Stimulated activated naive CD8-positive, alpha-beta T cell treated with anti-CD3 and anti-CD28 coated beads, Interleukin-15, amount 100 ng/mL, for 72 hours (primary cell): ENCODE data around the gene XIRP2.
"Not testable (repeated sequence)": the region's sequence is repeated elsewhere in the genome, so short reads cannot be mapped to it uniquely, and the experiment has no call there.

Experiments
- ATAC-seq: fragments of 150-1000 bp; cut with Tn5 transposase; 2 replicates; pipeline ENCODE4 v1.10.0; 2021; ENCODE audit warnings: mild to moderate bottlenecking, moderate library complexity
- DNase-seq, 2 donors: peaks; one replicate each; pipeline ENCODE4 v3.0.0; 2021 to 2022
- H3K27ac Mint-ChIP-seq, 2 donors: one replicate each; pipeline ENCODE4 v1.8.0; 2022; ENCODE audit warnings: mild to moderate bottlenecking in 2 of 2, mixed read lengths in 2 of 2, moderate library complexity in 2 of 2
- H3K27me3 Mint-ChIP-seq: one replicate; pipeline ENCODE4 v1.8.0; 2022; ENCODE audit warnings: mixed read lengths
- H3K4me1 Mint-ChIP-seq: one replicate; pipeline ENCODE4 v1.8.0; 2022; ENCODE audit warnings: mild to moderate bottlenecking, mixed read lengths
- H3K4me3 Mint-ChIP-seq, 2 donors: one replicate each; pipeline ENCODE4 v1.8.0; 2022; ENCODE audit warnings: mild to moderate bottlenecking in 2 of 2, mixed read lengths in 2 of 2, moderate library complexity in 1 of 2
- H3K9me3 Mint-ChIP-seq, 2 donors: one replicate each; pipeline ENCODE4 v1.8.0; 2022; ENCODE audit warnings: mixed read lengths in 2 of 2

Gene XIRP2

GRCh38 chr2:167237478-167237877 is 349.2 kb downstream of the XIRP2 start:
- H3K27ac Mint-ChIP-seq: no peak overlapping the region
- H3K9me3 Mint-ChIP-seq: no peaks in the 10 kb centered on the region
- DNase-seq: no peak
- ATAC-seq: no peak
- H3K4me1 Mint-ChIP-seq: no peaks in the 10 kb centered on the region
- H3K27me3 Mint-ChIP-seq: no peaks in the 10 kb centered on the region
- H3K4me3 Mint-ChIP-seq: no peak overlapping the region

DNA sequence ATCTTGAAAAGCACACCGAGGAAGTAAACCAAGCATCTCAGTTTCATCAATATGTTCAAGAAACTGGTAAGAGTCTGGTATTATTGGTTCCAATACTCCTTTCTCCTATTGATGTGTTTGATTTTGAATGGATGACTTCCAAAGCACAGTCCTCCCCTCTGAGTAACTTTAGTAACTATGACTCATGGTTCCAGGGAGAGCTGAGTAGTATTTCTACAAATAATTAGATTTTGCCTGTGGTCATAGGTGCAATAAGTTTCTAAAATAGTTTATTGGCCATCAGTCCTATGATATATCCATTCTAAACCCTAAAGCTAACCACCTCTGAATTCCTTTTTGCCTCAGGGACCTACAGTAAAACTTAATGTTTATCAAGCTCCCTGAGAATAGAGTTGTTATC is 352.4 kb downstream of the XIRP2 start:
- Mint-ChIP-seq H3K27me3 (peaks cover 2% of the 10 kb centered on the region), H3K9me3 (no peaks in the 10 kb centered on the region), H3K4me1 (no peaks in the 10 kb centered on the region), H3K27ac (no peak overlapping the region), H3K4me3 (no peak overlapping the region)
- DNase-seq (no peak), ATAC-seq (no peak)

- H3K4me3 Mint-ChIP-seq: no peak overlapping the region
- ATAC-seq: no peak
- H3K27me3 Mint-ChIP-seq: peaks cover 20% of the 10 kb centered on the region
- H3K27ac Mint-ChIP-seq: no peak overlapping the region
- no peak for DNase-seq
- no peaks in the 10 kb centered on the region for H3K4me1 Mint-ChIP-seq
- H3K9me3 Mint-ChIP-seq: peaks cover 4 to 8% of the 10 kb centered on the region in 2 donors
Observed at GRCh38 chr2:167249197-167249596, 360.9 kb downstream of the XIRP2 start.

DNA sequence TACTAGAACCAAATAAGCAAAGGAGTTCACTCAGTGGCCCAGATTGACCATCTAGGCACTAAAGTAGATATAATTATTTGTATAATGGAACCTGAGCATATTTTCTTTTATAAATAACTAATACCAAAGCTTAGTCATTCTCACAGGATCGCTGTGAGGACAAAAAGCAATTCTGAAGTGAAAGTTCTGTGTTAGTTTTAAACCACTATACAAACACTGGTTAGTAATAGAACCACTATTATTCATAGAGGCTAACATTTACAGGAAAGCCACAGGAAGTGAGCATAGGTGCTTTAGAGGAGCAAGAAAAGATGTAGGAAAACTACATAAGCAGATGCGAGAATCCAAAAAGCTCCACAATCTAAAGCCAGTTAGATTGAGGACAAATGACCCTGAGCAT is 364.7 kb downstream of the XIRP2 start:
- DNase-seq: no peak
- H3K4me1 Mint-ChIP-seq: no peaks in the 10 kb centered on the region

GRCh38 chr2:167254721-167255120 is 366.4 kb downstream of the XIRP2 start:
- ATAC-seq (no peak), DNase-seq (no peak)

More for the DNA sequence above, 364.7 kb downstream of the XIRP2 start:
- Mint-ChIP-seq H3K9me3 (peaks cover 0 to 4% of the 10 kb centered on the region in 2 donors), H3K27ac (no peak overlapping the region), H3K4me3 (no peak overlapping the region), H3K27me3 (peaks cover 10% of the 10 kb centered on the region)
- ATAC-seq: no peak

DNA sequence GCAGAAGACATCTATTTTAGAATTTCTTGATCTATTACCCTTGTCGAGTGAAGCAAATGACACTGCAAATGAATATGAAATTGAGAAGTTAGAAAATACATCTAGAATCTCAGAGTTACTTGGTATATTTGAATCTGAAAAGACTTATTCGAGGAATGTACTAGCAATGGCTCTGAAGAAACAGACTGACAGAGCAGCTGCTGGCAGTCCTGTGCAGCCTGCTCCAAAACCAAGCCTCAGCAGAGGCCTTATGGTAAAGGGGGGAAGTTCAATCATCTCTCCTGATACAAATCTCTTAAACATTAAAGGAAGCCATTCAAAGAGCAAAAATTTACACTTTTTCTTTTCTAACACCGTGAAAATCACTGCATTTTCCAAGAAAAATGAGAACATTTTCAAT is 370.4 kb downstream of the XIRP2 start:
- Mint-ChIP-seq H3K27me3 (peaks cover 8% of the 10 kb centered on the region), H3K27ac (no peak overlapping the region), H3K4me3 (no peak overlapping the region), H3K4me1 (no peaks in the 10 kb centered on the region), H3K9me3 (no peaks in the 10 kb centered on the region)
- DNase-seq: no peak
- ATAC-seq: no peak

More at GRCh38 chr2:167254721-167255120, 366.4 kb downstream of the XIRP2 start:
- no peak overlapping the region for H3K4me3 Mint-ChIP-seq
- no peaks in the 10 kb centered on the region for H3K9me3 Mint-ChIP-seq
- H3K27ac Mint-ChIP-seq: no peak overlapping the region
- peaks cover 8% of the 10 kb centered on the region for H3K27me3 Mint-ChIP-seq
- H3K4me1 Mint-ChIP-seq: no peaks in the 10 kb centered on the region

DNA sequence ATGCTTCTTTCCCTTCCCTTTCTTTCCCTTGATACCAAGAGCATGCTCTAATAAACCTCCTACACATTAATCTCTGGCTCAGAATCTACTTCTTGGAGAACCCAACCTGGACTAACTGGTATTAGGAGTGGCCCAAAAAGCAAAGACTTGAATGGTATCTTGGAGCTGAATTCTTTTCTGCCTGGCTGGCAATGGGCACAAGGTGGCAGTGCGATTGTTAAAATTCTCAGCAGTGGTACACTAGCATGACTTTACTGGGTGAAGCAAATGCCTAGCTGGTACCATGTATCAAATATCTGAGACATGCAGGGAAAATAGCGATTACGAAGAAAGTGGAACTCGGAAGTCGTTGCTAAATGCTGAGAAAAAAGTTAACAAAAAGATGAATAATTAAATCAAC is 376.1 kb downstream of the XIRP2 start:
- DNase-seq (no peak), ATAC-seq (no peak)
- Mint-ChIP-seq H3K4me3 (no peak overlapping the region), H3K27me3 (no peaks in the 10 kb centered on the region), H3K9me3 (peaks cover 10 to 25% of the 10 kb centered on the region in 2 donors), H3K4me1 (no peaks in the 10 kb centered on the region), H3K27ac (no peak overlapping the region)

GRCh38 chr2:167265004-167265403 is 376.7 kb downstream of the XIRP2 start:
- Mint-ChIP-seq H3K4me3 (no peak overlapping the region), H3K27ac (no peak overlapping the region), H3K9me3 (peaks cover 13 to 29% of the 10 kb centered on the region in 2 donors), H3K27me3 (no peaks in the 10 kb centered on the region), H3K4me1 (no peaks in the 10 kb centered on the region)
- ATAC-seq (no peak), DNase-seq (no peak)

DNA sequence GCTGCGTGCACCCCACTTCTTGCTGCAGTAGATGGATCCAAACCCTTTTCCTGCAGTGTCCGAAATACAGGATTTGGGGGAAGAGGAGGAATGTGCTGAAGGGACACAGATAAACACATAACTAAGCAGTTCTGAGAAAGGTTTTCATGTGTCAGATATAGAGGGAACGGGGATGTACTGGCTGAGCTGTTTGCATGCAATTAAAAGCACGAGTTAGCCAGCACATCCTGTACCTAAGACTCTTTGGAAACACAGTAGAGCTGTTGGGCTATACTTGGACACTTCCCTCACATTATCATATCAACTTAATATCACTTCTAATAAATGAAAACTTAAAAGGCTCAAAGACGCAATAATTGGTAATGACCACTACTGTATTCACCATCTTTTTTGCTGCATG is 377.4 kb downstream of the XIRP2 start:
- Mint-ChIP-seq H3K4me1 (no peaks in the 10 kb centered on the region), H3K9me3 (peaks cover 13 to 29% of the 10 kb centered on the region in 2 donors), H3K27me3 (no peaks in the 10 kb centered on the region), H3K4me3 (no peak overlapping the region), H3K27ac (no peak overlapping the region)
- DNase-seq: no peak
- no peak for ATAC-seq

DNA sequence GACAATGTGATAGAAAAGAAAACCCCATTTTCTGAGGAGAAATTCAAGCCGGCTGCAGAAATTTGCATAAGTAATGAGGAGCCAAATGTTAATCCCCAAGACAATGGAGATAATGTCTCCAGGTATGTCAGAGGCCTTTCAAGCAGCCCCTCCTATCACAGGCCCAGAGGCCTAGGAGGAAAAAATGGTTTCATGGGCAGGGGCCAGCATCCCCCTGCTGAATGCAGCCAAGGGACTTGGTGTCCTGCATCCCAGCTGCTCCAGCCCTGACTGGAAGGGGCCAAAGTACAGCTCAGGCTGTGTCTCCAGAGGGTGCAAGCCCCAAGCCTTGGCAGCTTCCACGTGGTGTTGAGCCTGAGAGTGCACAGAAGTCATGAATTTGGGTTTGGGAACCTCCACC is 380.0 kb downstream of the XIRP2 start:
- H3K4me1 Mint-ChIP-seq, H3K27me3 Mint-ChIP-seq, DNase-seq, ATAC-seq, H3K4me3 Mint-ChIP-seq: not testable (repeated sequence)
- Mint-ChIP-seq H3K27ac (peak overlapping the region in 1 of 2 donors; percentile 9), H3K9me3 (peaks cover 13 to 29% of the 10 kb centered on the region in 2 donors)

DNA sequence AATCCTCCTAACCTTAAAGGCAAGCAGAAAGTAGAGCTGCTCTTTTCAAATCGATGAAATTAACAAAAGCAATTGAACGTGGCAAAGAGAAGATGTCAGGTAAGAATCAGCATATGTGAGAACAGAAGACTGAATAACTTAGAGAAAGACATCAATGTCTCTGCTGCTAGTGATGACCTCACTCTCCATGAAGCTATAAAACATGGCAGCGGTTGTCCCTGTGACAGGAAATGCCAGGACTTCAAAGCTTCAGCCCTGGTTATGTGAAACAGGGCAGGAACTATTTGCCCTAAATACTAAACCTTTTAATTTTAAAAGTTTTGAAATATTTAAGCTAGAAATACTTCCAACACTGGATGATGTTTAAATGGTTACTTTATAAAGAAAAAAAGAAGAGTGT is 383.7 kb downstream of the XIRP2 start:
- Mint-ChIP-seq H3K4me1 (no peaks in the 10 kb centered on the region), H3K27me3 (no peaks in the 10 kb centered on the region), H3K27ac (no peak overlapping the region), H3K9me3 (peaks cover 13 to 28% of the 10 kb centered on the region in 2 donors), H3K4me3 (no peak overlapping the region)
- DNase-seq (no peak), ATAC-seq (no peak)

GRCh38 chr2:167275046-167275445 is 386.8 kb downstream of the XIRP2 start:
- DNase-seq: no peak

GRCh38 chr2:167279810-167280209 is 391.5 kb downstream of the XIRP2 start:
- no peaks in the 10 kb centered on the region for H3K27me3 Mint-ChIP-seq
- H3K27ac Mint-ChIP-seq: no peak overlapping the region
- DNase-seq: no peak
- H3K4me1 Mint-ChIP-seq: no peaks in the 10 kb centered on the region
- no peak for ATAC-seq
- H3K9me3 Mint-ChIP-seq: no peaks in the 10 kb centered on the region
- H3K4me3 Mint-ChIP-seq: no peak overlapping the region

More at GRCh38 chr2:167275046-167275445, 386.8 kb downstream of the XIRP2 start:
- Mint-ChIP-seq H3K4me1 (no peaks in the 10 kb centered on the region), H3K27me3 (no peaks in the 10 kb centered on the region), H3K9me3 (no peaks in the 10 kb centered on the region), H3K27ac (no peak overlapping the region), H3K4me3 (no peak overlapping the region)
- ATAC-seq: no peak

DNA sequence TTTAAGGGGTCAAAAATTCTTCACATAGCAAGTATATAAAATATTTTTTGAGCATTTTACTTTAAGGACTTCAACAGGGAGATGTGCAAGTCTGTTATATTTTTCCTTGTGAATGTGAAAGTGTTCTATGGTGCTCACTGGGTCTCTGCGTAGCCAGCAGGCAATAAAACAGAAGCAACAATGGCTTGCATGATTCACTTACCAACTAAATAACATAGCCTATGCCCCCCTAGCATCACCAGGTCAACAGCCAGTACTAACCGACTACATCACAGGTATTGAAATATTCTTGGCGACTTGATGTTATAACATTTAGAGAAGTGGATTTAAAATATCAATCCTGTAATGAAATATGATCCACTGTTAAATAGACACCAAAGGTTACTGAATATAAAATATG is 398.9 kb downstream of the XIRP2 start:
- no peaks in the 10 kb centered on the region for H3K4me1 Mint-ChIP-seq
- no peak overlapping the region for H3K27ac Mint-ChIP-seq
- DNase-seq (no peak), ATAC-seq (no peak)
- H3K4me3 Mint-ChIP-seq: no peak overlapping the region
- H3K9me3 Mint-ChIP-seq: no peaks in the 10 kb centered on the region
- peaks cover 10% of the 10 kb centered on the region for H3K27me3 Mint-ChIP-seq

GRCh38 chr2:167289651-167290410 is 401.6 kb downstream of the XIRP2 start:
- DNase-seq (no peak), ATAC-seq (no peak)
- Mint-ChIP-seq H3K4me3 (no peak overlapping the region), H3K4me1 (peaks cover 18% of the 10 kb centered on the region), H3K27ac (no peak overlapping the region), H3K27me3 (peaks cover 29% of the 10 kb centered on the region), H3K9me3 (no peaks in the 10 kb centered on the region)

DNA sequence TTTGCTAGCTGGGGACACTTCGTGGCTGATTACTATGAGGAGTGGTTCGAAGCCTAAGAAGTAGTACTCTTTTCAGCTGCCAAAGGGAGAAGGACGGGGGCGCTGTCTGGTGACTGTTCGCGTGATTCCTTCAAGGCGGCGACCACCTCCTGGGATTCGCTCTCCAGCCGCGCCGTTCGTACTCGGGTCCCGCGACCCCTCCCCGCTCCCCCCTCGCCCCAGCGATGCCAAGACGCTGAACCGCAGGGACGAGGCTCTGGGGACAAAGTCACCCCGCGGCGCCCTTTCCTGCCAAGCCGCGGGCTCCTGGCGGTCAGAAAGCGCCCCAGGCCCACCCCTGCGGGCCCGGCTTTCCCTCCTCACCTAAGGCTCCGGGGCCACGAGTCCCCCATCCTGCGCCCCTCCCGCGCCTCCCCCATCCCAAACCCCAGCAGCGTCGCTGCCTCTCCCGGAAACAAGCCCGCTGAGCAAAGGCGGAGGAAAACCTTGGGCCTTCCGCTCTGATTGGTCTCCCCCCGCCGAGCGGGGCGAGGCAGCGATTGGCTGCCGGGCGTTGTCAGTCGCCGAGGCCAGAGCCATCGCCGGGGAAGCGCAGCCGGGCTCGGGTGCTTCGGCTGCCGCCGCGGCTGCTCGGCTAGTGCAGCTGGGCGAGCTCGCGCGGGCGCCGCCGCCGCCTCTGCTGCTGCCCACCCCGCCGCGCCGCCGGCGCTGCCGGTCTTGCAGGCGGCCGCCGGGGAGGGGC is 404.3 kb downstream of the XIRP2 start, which contains the start of gene B3GALT1:
Gene B3GALT1 (plus strand): TSS at position 572 of the 742 bp plus-strand sequence.
- ATAC-seq (peak; percentile 95), DNase-seq (peak; percentile 73 to 82)
- H3K27ac Mint-ChIP-seq: no peak within 1 kb of the TSS
- no peaks in the 10 kb centered on the region for H3K9me3 Mint-ChIP-seq
- H3K4me3 Mint-ChIP-seq: peak within 1 kb of the TSS; percentile 78 to 79
- H3K4me1 Mint-ChIP-seq: peaks cover 19% of the 10 kb centered on the region
- peaks cover 39% of the 10 kb centered on the region for H3K27me3 Mint-ChIP-seq
